Measurements from ENCODE around the gene CRACR2A. TPM values are rescaled to one million over a fixed set of nuclear protein-coding genes. Genes with fewer than 3 reads are reported as not detected.
A peak's percentile ranks its signal among the peaks of the same experiment; 100 is the strongest.

CRACR2A gene
- polyA plus RNA-seq, 3 donors = 2.8 to 10.7 (median 5.8) TPM

DNA sequence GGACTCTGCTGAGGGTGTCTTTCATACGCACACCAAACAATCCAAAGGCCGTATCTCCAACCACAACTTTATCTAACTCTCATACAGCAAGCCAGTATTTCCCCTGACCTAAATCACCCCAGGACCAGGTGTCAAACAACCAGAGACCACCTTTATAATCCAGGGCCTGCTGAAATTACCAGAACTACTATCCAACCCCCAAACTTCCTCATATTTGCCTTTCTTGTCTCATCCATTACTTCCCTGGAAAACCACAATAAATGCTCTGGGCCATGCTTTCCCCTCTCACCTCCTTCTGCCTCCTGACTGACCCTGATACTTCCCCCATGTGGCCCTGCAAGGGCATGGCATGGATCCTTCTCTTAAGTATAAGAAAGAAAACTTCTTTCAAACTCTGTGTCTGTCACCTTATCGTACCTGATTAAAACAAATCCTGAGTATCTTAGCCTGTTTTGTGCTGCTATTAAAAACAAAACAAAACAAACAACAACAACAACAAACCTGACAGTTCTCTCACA, 44.7 kb upstream of the CRACR2A start:
- no peak for DNase-seq
- Histone ChIP-seq H3K27me3 (ENCODE audit: control insufficient read depth in 2 of 2, insufficient read depth in 2 of 2, low read length in 2 of 2) (no peaks in the 10 kb centered on the region), H3K4me3 (replicated peaks in 1 of 3; ENCODE audit: low read depth in 2 of 3, low read length in 3 of 3) (no peak overlapping the region), H3K79me2 (ENCODE audit: insufficient read depth, low read length) (no peaks in the 10 kb centered on the region), H3K9ac (ENCODE audit: insufficient read depth, low read length, poor library complexity, severe bottlenecking) (no peak overlapping the region), H3K4me2 (replicated peaks; ENCODE audit: extremely low read depth, low read length, poor library complexity, severe bottlenecking) (no peak overlapping the region), H3K4me1 (ENCODE audit: control insufficient read depth in 1 of 2, insufficient read depth in 2 of 2, low read length in 2 of 2) (no peaks in the 10 kb centered on the region), H3K36me3 (replicated peaks in 1 of 2; ENCODE audit: control insufficient read depth in 1 of 2, insufficient read depth in 2 of 2, low read length in 2 of 2) (peaks cover 0 to 17% of the 10 kb centered on the region in 2 donors), H3K27ac (ENCODE audit: low read depth in 1 of 2, low read length in 2 of 2) (no peak overlapping the region), H4K20me1 (ENCODE audit: insufficient read depth, low read length) (no peaks in the 10 kb centered on the region), H2AFZ (ENCODE audit: insufficient read depth, low read depth, low read length, poor library complexity, severe bottlenecking) (no peak overlapping the region), H3K9me3 (replicated peaks in 1 of 2; ENCODE audit: control insufficient read depth in 1 of 2, insufficient read depth in 1 of 2, low read length in 2 of 2) (no peaks in the 10 kb centered on the region)
- 46% methylated on average over 3 of the region's 3 CpGs for WGBS (ENCODE audit: insufficient coverage)
- intact Hi-C loops (cut with micrococcal nuclease) = no loop called here
- Mint-ChIP-seq H3K36me3 (peaks cover 21 to 26% of the 10 kb centered on the region in 2 donors), H3K27me3 (ENCODE audit: low read depth in 3 of 3) (no peaks in the 10 kb centered on the region), H3K27ac (peak overlapping the region in 1 of 7 donors; percentile 65), H3K4me3 (no peak overlapping the region), H3K9me3 (no peaks in the 10 kb centered on the region), H3K4me1 (no peaks in the 10 kb centered on the region)
- TF ChIP-seq, protein P1, sequence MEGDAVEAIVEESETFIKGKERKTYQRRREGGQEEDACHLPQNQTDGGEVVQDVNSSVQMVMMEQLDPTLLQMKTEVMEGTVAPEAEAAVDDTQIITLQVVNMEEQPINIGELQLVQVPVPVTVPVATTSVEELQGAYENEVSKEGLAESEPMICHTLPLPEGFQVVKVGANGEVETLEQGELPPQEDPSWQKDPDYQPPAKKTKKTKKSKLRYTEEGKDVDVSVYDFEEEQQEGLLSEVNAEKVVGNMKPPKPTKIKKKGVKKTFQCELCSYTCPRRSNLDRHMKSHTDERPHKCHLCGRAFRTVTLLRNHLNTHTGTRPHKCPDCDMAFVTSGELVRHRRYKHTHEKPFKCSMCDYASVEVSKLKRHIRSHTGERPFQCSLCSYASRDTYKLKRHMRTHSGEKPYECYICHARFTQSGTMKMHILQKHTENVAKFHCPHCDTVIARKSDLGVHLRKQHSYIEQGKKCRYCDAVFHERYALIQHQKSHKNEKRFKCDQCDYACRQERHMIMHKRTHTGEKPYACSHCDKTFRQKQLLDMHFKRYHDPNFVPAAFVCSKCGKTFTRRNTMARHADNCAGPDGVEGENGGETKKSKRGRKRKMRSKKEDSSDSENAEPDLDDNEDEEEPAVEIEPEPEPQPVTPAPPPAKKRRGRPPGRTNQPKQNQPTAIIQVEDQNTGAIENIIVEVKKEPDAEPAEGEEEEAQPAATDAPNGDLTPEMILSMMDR (IDR thresholded peaks at IDR 0.05) = no peak

DNA sequence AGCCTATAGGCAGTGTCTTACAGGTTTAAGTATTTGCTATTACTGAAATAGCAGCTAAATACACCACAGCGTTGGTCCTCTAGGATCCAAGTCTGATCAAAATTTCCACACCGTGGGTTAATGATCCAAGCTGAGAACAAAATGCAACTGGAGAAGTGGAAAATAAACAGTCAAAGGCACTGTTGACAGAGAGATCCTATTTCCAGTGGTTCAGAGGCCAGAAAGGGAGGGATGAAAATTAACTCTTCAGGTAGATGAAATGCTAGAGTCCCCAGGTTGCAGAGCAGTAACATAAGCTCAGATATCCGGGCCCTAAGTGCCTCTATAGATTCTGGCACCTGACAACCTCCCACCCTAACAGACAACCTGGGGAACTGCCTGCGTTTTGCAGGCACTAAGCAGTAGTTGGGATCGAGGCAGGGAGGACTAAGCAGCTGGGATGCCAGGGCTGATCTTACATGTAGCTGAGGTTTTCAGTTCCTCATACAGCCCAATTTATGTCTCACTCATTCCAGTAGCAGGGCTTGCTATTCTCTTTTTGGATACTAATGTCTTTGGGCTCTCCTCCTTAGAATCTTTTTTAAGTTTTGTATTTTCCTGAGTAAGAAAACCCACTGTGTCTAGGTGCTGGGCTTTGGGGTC, 42.7 kb upstream of the CRACR2A start:
- no peaks in the 10 kb centered on the region for H3K79me2 ChIP-seq (ENCODE audit: insufficient read depth, low read length)
- Mint-ChIP-seq H3K27me3 (ENCODE audit: low read depth in 3 of 3) (no peaks in the 10 kb centered on the region), H3K36me3 (peaks cover 17 to 22% of the 10 kb centered on the region in 2 donors), H3K27ac (no peak overlapping the region), H3K4me1 (no peaks in the 10 kb centered on the region), H3K4me3 (no peak overlapping the region), H3K9me3 (no peaks in the 10 kb centered on the region)
- H2AFZ ChIP-seq (ENCODE audit: insufficient read depth, low read depth, low read length, poor library complexity, severe bottlenecking) = no peak overlapping the region
- TF ChIP-seq, protein P1 (IDR thresholded peaks at IDR 0.05) = no peak
- no peak overlapping the region for H3K4me2 ChIP-seq (replicated peaks; ENCODE audit: extremely low read depth, low read length, poor library complexity, severe bottlenecking)
- WGBS (ENCODE audit: insufficient coverage) = 93% methylated on average over 3 of the region's 5 CpGs
- no peaks in the 10 kb centered on the region for H4K20me1 ChIP-seq (ENCODE audit: insufficient read depth, low read length)
- no peaks in the 10 kb centered on the region for H3K9me3 ChIP-seq (replicated peaks in 1 of 2; ENCODE audit: control insufficient read depth in 1 of 2, insufficient read depth in 1 of 2, low read length in 2 of 2)
- no peak overlapping the region for H3K9ac ChIP-seq (ENCODE audit: insufficient read depth, low read length, poor library complexity, severe bottlenecking)
- no peak overlapping the region for H3K27ac ChIP-seq (ENCODE audit: low read depth in 1 of 2, low read length in 2 of 2)
- intact Hi-C loops (cut with micrococcal nuclease) = no loop called here
- no peaks in the 10 kb centered on the region for H3K4me1 ChIP-seq (ENCODE audit: control insufficient read depth in 1 of 2, insufficient read depth in 2 of 2, low read length in 2 of 2)
- no peak for DNase-seq
- H3K36me3 ChIP-seq (replicated peaks in 1 of 2; ENCODE audit: control insufficient read depth in 1 of 2, insufficient read depth in 2 of 2, low read length in 2 of 2) = peaks cover 0 to 14% of the 10 kb centered on the region in 2 donors
- H3K27me3 ChIP-seq (ENCODE audit: control insufficient read depth in 2 of 2, insufficient read depth in 2 of 2, low read length in 2 of 2) = no peaks in the 10 kb centered on the region
- H3K4me3 ChIP-seq (replicated peaks in 1 of 3; ENCODE audit: low read depth in 2 of 3, low read length in 3 of 3) = no peak overlapping the region

All from CD14-positive monocyte (primary cell).